AG08396 (cell line): ENCODE results near the gene SUN1.
"Not testable (repeated sequence)": the region's sequence is repeated elsewhere in the genome, so short reads cannot be mapped to it uniquely, and the experiment has no call there.

Experiments used
- DNase-seq: peaks from one replicate; pipeline ENCODE4 v3.0.0; 2012; ENCODE audit warnings: low spot score, mixed read lengths

The SUN1 gene

DNA sequence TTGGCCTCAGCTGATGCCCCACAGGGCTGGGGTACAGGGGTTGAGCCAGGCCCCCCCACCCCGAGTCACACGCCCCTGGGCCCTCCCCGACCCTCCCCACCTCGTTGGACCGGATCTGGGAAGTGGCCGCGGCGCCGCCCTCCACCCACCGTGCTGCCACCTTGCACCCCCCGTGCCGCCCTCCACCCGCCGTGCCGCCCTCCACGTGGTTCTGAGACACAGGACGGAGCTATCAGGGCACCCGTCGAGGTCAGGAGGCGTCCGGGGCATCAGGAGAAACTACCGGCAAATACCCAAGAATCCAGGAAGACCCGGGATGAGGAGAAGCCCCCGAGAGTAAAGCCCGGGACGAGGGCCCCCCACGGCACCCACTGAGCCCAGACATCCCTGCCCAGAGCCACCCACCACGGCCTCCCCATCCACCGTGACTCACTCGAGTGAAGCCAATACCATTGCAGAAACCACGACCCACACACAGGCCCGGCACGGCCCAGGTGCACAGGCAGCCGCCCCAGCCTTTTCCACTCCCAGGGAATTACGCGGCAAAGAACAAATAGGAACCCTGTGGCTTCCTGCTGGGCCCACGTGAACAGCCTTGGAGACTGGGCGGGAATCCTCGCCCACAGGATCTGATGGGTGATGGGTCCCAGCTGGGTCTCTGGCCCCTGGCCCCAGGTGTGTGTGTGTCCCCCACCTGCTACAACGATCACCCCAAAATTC, 88.2 kb downstream of the SUN1 start:
- DNase-seq = no peak

DNA sequence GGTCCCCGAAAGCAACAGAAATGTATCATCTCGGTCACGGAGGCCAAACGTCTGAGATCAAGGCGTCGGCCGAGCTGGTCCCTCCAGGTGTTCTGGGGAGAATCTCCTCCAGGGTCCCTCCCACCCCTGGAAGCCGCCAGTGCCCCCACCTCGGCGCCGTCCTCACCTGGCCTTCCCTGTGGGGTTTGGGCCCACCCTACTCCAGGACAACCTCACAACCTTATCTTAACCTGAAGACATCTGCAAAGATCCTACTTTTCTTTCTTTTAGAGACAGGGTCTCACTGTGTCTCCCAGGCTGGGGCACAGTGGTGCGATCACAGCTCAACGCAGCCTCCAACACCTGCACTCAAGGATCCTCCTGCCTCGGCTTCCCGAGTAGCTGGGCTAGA, 88.8 kb downstream of the SUN1 start:
- no peak for DNase-seq

DNA sequence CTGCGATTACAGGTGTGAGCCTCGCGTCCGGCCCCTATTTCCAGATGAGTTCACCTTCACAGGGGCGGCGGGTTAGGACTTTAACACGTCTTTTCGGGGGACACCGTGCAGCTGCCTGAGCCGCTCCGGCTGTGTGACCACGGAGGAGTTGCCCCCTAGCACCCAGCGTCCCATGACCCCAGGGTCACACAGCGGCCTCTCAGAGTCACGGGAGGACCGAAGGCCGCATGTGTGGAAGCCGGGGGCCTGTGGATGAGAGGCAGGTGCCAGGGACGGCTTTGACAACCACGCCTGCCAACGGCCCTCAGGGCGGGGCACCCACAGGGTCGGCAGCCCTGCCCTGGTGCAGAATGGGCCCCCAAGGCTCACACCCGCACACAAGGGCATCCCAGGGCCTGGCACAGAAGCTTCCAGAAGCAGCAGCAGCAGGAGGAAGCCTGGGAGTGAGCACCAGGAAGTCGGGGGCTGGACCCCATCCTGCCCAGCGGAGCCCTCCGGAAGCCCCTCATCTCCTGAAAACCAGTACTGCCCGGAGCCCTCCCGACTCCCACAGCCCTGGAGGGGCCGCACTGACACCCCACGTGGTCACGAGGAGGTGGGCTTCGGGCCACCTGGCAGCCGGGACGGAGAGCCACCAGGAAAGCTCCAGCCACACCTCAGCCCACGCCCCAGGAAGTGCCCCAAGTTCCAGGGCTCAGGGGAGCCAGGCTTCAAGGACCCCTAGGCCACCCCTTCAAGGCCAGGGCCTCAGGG, 89.5 kb downstream of the SUN1 start:
- DNase-seq = no peak

DNA sequence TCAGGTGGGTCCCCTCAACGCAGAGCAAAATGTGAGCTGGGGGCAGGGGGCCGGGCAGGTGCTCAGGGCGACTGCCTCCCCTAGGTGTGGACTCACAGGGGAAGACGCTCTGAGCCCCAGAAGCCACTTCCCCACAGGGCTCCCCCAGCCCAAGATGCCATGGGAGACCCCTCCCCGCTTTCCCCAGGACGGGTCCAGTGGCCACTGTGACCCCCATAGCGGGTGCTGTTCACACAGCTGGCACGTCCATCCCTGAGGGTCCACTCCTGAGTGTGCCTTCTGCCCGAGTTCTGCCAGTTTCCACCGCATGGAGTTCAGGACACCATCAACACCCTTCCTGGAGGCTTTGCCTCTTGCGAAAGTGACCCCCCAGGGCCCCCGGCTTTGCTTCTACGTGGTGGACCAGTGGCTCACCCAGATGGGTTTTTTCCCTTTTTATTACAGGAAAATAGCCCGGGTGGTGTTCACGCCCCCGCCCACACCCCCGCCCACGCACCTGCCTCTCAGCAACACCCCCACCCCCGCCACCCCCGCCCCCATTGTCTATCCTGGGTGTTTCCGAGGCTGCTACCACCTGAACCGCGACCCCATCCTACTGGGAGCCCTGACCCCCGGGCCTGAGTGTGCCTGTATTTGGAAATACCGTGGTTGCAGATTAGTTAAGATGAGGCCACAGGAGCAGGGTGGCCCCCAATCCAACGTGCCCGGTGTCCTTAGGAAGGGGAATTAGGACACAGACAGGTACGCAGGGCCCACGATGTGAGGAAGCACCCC, 90.2 kb downstream of the SUN1 start:
- DNase-seq = no peak

DNA sequence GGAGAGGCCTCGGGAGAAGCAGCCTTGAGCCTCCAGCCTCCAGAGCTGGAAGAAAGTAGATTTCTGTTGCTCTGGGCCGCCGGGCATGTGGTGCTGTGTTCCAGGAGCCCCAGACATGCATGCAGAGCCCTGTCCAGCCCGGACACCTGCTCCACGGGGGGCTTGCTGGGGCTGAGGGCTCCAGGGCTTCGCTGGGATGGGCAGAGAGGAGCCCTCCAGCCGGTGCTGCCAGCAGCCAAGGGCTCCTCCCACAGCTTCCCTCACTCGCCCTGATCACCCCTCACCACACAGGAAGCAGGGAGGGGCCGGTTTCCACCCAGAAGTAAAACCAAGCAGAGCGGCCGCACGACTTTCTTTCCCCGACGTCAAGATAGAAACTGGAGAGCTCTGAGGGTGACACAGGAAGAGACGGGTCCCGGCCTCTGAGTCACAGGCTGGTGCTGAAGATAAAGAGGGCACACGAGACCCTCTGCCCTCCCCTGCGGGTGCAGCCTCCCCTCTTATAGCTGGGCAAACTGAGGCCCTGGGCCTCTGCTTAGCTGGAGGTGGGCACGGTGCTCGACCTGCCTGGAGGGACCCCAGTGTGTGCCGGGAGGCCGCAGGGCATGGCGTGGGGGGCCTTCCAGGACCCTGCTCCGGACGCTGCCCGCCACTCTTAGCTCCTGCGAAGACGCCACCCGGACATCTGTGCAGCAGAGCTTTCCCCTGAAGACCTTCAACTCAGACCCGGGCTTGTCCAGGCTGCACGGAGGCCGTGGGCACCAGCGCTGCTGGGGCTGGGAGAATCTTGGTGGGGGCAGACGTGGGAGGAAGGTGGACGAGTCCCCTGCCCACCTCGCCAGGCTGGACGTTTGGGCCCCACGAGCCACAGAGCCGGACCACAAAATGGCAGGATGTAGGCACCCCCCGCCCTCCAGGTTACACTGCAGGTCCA, 91.1 kb downstream of the SUN1 start:
- no peak for DNase-seq

DNA sequence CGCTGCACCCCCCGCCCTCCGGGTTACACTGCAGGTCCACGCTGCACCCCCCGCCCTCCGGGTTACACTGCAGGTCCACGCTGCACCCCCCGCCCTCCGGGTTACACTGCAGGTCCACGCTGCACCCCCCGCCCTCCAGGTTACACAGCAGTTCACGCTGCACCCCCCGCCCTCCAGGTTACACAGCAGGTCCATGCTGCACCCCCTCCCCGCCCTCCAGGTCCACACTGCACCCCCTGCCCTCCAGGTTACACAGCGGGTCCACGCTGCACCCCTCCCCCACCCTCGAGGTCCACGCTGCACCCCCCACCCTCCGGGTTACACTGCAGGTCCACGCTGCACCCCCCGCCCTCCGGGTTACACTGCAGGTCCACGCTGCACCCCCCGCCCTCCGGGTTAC, 91.8 kb downstream of the SUN1 start:
- DNase-seq = not testable (repeated sequence)
